T-helper 1 cell treated with Interleukin-12 subunit alpha and Interleukin-12 subunit beta and Interleukin-4 antibody, amounts not matched to agents 30 μg/mL and 1 μg/mL, for 36 hours (primary cell): Measurements from ENCODE around the gene INPP5E.
A peak's percentile ranks its signal among the peaks of the same experiment; 100 is the strongest.
"Not testable (repeated sequence)": the region's sequence is repeated elsewhere in the genome, so short reads cannot be mapped to it uniquely, and the experiment has no call there.

Experiments used
- H3K27ac Mint-ChIP-seq: one replicate; pipeline ENCODE4 v1.8.0; 2021; ENCODE audit warnings: mild to moderate bottlenecking, mixed read lengths
- H3K27me3 Mint-ChIP-seq: one replicate; pipeline ENCODE4 v1.8.0; 2021; ENCODE audit warnings: low read depth, mixed read lengths
- H3K36me3 Mint-ChIP-seq: one replicate; pipeline ENCODE4 v1.8.0; 2021; ENCODE audit warnings: low read depth, mixed read lengths
- H3K4me1 Mint-ChIP-seq: one replicate; pipeline ENCODE4 v1.8.0; 2021; ENCODE audit warnings: low read depth, mixed read lengths
- H3K4me3 Mint-ChIP-seq: one replicate; pipeline ENCODE4 v1.8.0; 2021; ENCODE audit warnings: mild to moderate bottlenecking, moderate library complexity, mixed read lengths
- H3K9me3 Mint-ChIP-seq: one replicate; pipeline ENCODE4 v1.8.0; 2021; ENCODE audit warnings: mixed read lengths

The INPP5E gene

DNA sequence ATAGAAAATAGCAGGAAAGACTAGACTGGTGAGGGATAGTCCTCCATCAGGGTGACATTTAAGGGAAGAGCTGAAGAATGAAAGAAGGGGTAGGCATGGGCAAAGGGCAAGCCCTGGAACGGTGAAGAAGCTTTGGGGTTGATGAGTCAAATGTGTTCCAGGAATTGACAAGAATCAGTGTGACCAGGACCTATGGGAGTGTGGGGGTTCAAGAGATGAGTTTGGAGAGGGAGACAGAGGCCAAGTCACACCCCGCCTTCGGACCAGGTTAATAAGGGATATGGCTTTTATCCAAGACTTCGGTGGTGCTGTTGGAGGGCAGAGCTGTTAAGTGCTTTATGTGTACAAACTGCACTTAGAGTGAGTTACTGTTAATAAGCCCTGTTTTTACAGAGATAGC lies 28.3 kb downstream of the INPP5E start:
- H3K4me1 Mint-ChIP-seq = peaks cover 38% of the 10 kb centered on the region
- H3K36me3 Mint-ChIP-seq = peaks cover 42% of the 10 kb centered on the region
- H3K9me3 Mint-ChIP-seq = no peaks in the 10 kb centered on the region
- peaks cover 4% of the 10 kb centered on the region for H3K27me3 Mint-ChIP-seq
- H3K4me3 Mint-ChIP-seq = peak overlapping the region; percentile 94
- H3K27ac Mint-ChIP-seq = peak overlapping the region; percentile 84

DNA sequence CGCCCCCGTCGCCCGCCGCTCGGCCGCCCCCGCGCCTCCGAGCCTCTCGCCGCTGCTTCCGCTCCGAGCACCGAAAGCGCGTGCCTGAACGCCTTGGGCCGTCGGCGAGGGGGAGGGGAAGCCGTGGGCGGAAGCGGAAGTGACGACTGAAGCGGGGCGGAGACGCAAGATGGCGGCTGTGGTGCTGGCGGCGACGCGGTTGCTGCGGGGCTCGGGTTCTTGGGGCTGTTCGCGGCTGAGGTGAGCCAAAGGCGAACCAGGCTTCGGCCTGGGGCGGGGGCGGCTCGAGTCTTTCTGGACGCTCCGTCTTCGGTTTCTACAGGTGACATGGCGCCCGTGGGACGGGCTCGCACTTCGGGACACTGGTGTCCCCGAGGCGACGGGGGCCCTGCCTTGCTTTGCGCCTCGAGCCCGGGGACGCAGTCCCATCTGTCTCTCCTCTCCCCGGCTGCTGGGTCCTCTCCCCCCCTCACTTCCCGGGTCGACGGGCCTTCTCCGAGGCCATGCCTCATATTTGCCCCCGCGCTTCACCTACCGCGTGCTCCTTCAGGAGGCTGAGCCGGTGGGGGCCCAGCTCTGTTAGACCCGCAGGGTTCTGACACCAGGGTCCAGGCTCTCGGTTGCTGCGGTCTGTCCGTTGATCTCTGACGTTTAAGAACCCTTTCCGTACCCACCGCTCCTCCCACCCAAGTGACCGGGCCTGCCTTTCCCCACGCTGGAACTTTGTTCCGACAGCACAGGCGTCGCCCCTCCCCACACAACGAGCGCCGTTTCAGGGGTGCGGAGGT lies 29.0 kb downstream of the INPP5E start, which contains the start of the genes ENTR1 and PMPCA:
ENTR1 (minus strand) TSS at position 115 of the 788 bp plus-strand sequence. CDS start 217 bp downstream, outside the sequence.
PMPCA (plus strand) TSS at position 159 of the 788 bp plus-strand sequence; CDS start at position 170, 11 bp downstream.
- Mint-ChIP-seq H3K27ac (peak within 1 kb of the TSS; percentile 85), H3K4me1 (peaks cover 38% of the 10 kb centered on the region), H3K27me3 (peaks cover 4% of the 10 kb centered on the region), H3K9me3 (no peaks in the 10 kb centered on the region), H3K36me3 (peaks cover 41% of the 10 kb centered on the region), H3K4me3 (peak within 1 kb of the TSS; percentile 94)

DNA sequence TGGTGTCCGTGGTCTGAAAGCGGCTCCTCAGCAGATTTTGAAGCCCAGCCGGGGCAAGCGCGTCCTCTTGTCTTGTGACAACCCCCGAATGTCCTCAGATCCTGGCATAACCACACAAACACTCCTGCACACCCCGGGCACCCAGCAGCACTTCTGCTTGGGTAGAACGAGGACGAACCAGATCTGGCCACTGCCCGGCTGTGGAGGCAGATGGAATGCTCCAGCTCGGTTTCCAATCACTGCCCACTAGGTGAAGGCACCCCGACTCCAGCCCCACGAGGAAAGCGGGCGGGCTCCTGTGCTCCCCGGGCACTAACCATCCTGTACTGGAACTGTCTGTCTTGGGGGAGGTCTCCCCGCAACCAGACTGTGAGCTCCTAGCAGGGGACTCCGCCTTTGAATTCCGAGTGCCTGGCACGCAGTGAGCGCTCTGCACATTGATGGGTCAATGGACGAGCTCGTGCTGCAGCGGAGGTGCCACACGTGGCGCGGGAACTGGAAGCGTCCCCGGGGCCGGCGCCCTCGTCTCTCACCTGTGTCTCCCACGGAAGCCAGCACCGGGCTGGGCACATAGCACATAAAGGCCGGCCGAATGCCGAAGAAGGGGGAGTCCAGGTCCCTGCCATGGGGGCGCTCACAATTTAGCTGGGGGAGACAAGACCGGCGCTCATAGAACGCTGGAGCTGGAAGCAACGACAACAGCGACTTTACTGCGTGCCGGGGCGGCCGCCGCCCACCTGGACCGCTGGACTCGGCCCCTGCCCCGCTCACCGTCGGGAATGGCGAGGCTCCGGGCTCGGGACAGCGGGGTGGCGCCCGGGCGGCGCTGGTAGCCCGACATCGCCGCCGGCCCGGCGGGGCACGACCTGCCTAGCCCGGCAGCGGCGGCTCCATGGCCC lies 29.8 kb downstream of the INPP5E start:
- Mint-ChIP-seq H3K4me1 (peaks cover 43% of the 10 kb centered on the region), H3K9me3 (no peaks in the 10 kb centered on the region), H3K36me3 (peaks cover 47% of the 10 kb centered on the region), H3K27ac (peak overlapping the region; percentile 85), H3K27me3 (peaks cover 4% of the 10 kb centered on the region), H3K4me3 (peak overlapping the region; percentile 88)

GRCh38 chr9:136407911-136408310 lies 31.7 kb downstream of the INPP5E start:
- H3K4me1 Mint-ChIP-seq = peaks cover 52% of the 10 kb centered on the region
- peaks cover 4% of the 10 kb centered on the region for H3K27me3 Mint-ChIP-seq
- no peak overlapping the region for H3K4me3 Mint-ChIP-seq
- H3K9me3 Mint-ChIP-seq = no peaks in the 10 kb centered on the region
- H3K36me3 Mint-ChIP-seq = peaks cover 42% of the 10 kb centered on the region
- H3K27ac Mint-ChIP-seq = no peak overlapping the region

GRCh38 chr9:136407061-136407460 lies 32.6 kb downstream of the INPP5E start:
- not testable (repeated sequence) for H3K4me3 Mint-ChIP-seq, H3K27ac Mint-ChIP-seq, H3K9me3 Mint-ChIP-seq, H3K27me3 Mint-ChIP-seq
- Mint-ChIP-seq H3K36me3 (peaks cover 39% of the 10 kb centered on the region), H3K4me1 (peaks cover 53% of the 10 kb centered on the region)

DNA sequence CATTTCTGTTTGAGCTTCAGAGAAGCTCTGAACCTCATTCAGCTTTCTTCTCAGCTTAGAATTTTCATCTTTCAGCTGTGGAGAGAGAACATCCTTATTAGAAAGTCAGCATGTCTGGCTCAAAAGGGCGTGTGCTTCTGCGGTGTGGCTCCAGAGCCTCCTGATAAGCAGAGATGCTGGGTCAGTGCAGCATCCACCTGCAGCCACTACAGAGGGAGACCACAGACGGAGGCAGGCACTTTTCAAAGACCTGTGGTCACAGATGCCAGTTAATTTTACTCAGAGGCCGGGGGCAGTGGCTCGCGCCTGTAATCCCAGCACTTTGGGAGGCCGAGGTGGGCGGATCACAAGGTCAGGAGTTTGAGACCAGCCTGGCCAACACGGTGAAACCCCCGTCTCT lies 33.7 kb downstream of the INPP5E start:
- not testable (repeated sequence) for H3K27ac Mint-ChIP-seq, H3K27me3 Mint-ChIP-seq, H3K4me3 Mint-ChIP-seq, H3K9me3 Mint-ChIP-seq
- H3K36me3 Mint-ChIP-seq = peaks cover 36% of the 10 kb centered on the region
- peaks cover 46% of the 10 kb centered on the region for H3K4me1 Mint-ChIP-seq

DNA sequence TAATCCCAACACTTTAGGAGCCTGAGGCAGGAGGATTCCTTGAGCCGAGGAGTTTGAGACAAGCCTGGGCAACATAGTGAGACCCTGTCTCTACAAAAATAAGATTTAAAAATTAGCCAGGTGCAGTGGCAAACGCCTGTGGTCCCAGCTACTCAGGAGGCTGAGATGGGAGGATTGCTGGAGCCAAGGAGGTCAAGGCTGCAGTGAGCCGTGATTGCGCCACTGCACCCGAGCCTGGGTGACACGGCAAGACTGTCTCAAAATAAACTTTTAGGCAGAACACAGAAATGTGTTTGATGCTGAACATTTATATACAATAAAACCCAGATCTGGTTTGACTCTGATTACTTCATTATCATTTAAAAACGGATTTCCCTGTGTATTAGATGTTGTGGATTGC lies 34.2 kb downstream of the INPP5E start:
- no peak overlapping the region for H3K4me3 Mint-ChIP-seq
- H3K27me3 Mint-ChIP-seq = peaks cover 4% of the 10 kb centered on the region
- H3K36me3 Mint-ChIP-seq = peaks cover 36% of the 10 kb centered on the region
- H3K27ac Mint-ChIP-seq = no peak overlapping the region
- peaks cover 47% of the 10 kb centered on the region for H3K4me1 Mint-ChIP-seq
- H3K9me3 Mint-ChIP-seq = no peaks in the 10 kb centered on the region

DNA sequence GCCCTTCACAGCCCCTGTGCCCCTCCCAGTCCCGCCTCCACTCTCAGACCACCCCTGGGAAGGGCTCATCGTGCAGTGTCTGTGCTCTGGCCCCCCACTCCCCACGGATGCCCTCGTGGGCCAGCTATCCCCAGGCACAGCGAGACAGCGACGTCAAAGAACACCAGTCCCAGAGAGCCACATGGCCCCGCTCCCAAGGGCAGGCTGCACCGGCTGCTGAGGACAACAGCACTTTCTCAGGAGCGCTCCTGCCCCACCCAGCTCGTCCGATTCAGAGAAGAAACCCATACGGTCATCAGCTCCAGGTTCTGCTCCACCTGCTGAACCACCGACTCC lies 34.9 kb downstream of the INPP5E start:
- no peaks in the 10 kb centered on the region for H3K9me3 Mint-ChIP-seq
- H3K4me3 Mint-ChIP-seq = peak overlapping the region; percentile 65
- peaks cover 4% of the 10 kb centered on the region for H3K27me3 Mint-ChIP-seq
- H3K4me1 Mint-ChIP-seq = peaks cover 46% of the 10 kb centered on the region
- H3K36me3 Mint-ChIP-seq = peaks cover 36% of the 10 kb centered on the region
- peak overlapping the region; percentile 62 for H3K27ac Mint-ChIP-seq

DNA sequence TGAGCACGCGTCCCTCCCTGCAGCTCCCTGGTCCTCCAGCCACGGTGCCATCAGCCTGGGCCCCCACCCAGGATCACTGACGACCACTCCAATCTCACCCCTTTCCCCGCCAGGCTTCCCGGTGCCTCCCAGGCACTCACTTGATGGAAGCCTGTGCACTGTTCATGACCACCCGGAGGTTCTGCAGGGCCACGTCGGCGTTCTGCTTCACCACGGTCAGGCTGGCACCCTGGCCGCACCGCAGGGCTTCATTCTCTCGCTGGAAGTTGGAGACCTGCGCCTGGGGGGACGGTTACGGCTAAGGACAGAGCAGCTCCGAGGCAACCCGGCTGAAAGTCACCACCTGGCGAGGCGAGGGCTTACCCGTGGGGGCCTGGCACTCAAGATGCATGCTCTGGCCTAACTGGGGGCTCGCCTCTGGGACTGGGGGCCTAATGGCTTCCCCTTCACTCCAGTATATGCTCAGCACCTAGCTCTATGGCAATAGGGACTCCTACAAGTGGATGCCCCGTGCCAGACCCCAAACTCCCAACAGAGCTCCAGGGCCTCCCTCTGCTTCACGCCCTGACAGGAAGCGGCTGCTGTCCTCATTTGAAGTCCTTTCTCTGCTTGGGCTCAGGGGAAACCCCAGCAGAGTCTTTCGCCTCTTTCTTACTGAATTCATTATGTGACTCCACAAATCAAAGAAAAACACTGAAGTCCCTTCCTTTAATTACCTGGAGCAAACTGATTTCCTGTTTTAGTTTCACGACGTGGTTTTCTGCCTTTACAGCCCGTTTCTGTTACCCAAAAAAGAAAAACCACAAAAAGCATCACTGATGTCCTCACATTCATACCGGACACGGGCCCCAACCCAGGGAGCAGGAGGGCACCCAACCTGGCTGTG lies 35.5 kb downstream of the INPP5E start:
- peaks cover 42% of the 10 kb centered on the region for H3K4me1 Mint-ChIP-seq

GRCh38 chr9:136403538-136403914 lies 36.1 kb downstream of the INPP5E start:
- Mint-ChIP-seq H3K36me3 (peaks cover 34% of the 10 kb centered on the region), H3K27ac (peak overlapping the region; percentile 79), H3K27me3 (no peaks in the 10 kb centered on the region), H3K9me3 (no peaks in the 10 kb centered on the region), H3K4me1 (peaks cover 42% of the 10 kb centered on the region), H3K4me3 (peak overlapping the region; percentile 65)

More for the DNA sequence above, 35.5 kb downstream of the INPP5E start:
- Mint-ChIP-seq H3K4me3 (peak overlapping the region; percentile 65), H3K9me3 (no peaks in the 10 kb centered on the region), H3K27me3 (peaks cover 4% of the 10 kb centered on the region), H3K36me3 (peaks cover 37% of the 10 kb centered on the region), H3K27ac (peak overlapping the region; percentile 79)

DNA sequence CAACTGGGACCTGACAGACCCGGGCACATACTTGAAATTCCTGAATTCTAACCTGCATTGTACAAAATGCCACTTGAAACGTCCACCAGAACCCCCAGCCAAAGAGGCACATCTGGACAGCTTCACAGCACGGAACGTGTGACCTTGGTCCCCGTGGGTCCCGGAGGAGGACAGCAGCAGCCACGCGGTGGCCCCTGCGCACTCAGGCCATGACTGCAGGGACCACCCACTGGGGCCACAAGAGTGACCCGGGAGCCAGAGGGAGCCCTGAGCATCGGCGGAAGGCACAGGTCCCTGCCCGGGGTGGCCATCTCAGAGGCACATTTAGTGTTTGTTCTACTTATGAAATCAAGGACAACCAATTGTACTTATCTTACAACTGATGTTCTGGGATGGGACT lies 37.6 kb downstream of the INPP5E start:
- Mint-ChIP-seq H3K36me3 (peaks cover 31% of the 10 kb centered on the region), H3K4me1 (peaks cover 38% of the 10 kb centered on the region), H3K4me3 (no peak overlapping the region), H3K27me3 (no peaks in the 10 kb centered on the region), H3K27ac (peak overlapping the region; percentile 7), H3K9me3 (no peaks in the 10 kb centered on the region)

GRCh38 chr9:136401173-136401922 lies 38.3 kb downstream of the INPP5E start:
- Mint-ChIP-seq H3K4me3 (peak overlapping the region; percentile 14), H3K27me3 (no peaks in the 10 kb centered on the region), H3K9me3 (no peaks in the 10 kb centered on the region), H3K36me3 (peaks cover 29% of the 10 kb centered on the region), H3K27ac (peak overlapping the region; percentile 24), H3K4me1 (peaks cover 38% of the 10 kb centered on the region)

DNA sequence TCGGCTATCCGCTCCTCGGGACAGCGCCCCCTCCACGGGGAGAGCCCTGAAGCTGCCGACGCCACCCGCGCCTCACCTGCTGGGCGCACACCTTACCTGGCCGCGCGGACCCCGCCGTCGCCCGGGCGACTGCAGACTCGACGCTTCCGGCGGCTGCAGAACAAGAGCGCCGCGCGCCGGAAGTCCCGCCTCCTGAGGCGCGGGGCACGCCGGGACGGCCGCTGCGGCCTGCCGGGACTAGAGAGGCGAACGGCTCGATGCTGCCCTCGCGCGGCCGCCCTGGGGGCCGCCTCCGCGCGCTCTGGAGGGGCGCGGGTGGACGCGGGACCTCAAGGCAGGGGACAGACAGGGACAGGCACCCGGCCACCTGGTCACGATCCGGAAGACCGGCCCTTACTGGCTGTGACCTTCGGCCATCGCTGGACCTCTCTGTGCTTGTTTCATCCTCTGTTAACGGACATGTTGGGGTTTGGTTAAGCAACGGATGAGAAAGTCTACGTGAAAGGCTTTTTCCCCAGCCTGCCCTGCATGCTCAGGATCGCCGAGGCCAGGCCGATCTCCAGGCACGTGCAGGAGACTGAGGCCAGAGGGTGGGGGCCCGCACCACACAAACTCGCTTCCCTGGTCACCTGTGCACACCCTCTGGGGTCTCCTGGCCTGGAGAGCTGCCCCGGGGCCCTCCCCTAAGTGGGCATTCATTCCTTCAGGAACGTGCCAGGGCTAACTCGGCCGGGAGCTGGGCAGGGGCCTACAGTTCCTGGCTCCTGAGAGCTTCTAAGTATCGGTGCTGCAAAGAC lies 39.4 kb downstream of the INPP5E start, which contains the start of gene SNAPC4:
SNAPC4 (minus strand) TSS at position 133 of the 797 bp plus-strand sequence. CDS start 1,742 bp downstream, outside the sequence.
- Mint-ChIP-seq H3K27ac (peak within 1 kb of the TSS; percentile 59), H3K4me1 (peaks cover 37% of the 10 kb centered on the region), H3K36me3 (peaks cover 23% of the 10 kb centered on the region), H3K9me3 (no peaks in the 10 kb centered on the region), H3K4me3 (peak within 1 kb of the TSS; percentile 84), H3K27me3 (no peaks in the 10 kb centered on the region)
